Iris pigment epithelial cell (primary cell): ENCODE data around the gene ITIH5.
"Not testable (repeated sequence)": the region's sequence is repeated elsewhere in the genome, so short reads cannot be mapped to it uniquely, and the experiment has no call there.

ENCODE experiments used
- DNase-seq: peaks from one replicate; pipeline ENCODE4 v3.0.0-alpha.2; 2011; ENCODE audit warnings: low read depth

Gene ITIH5

GRCh38 chr10:7666253-7667023, at the start of gene ITIH5:
TSS of gene ITIH5 (minus strand) at chr10:7666966. CDS start at chr10:7666892, 74 bp downstream.
- no peak for DNase-seq

- no peak for DNase-seq
Observed at GRCh38 chr10:7715515-7715914, 48.7 kb upstream of the ITIH5 start.

- DNase-seq, result not testable (repeated sequence)
Observed at GRCh38 chr10:7711075-7711474, 44.3 kb upstream of the ITIH5 start.

- DNase-seq, result no peak
Observed at GRCh38 chr10:7710446-7710845, 43.7 kb upstream of the ITIH5 start.

- no peak for DNase-seq
Observed at GRCh38 chr10:7708832-7709231, 42.1 kb upstream of the ITIH5 start.

- no peak for DNase-seq
Observed at GRCh38 chr10:7707858-7708622, 41.3 kb upstream of the ITIH5 start.

GRCh38 chr10:7707102-7707501, 40.3 kb upstream of the ITIH5 start:
- DNase-seq, result no peak

- no peak for DNase-seq
Observed at GRCh38 chr10:7706534-7707073, 39.8 kb upstream of the ITIH5 start.

GRCh38 chr10:7705341-7705740, 38.6 kb upstream of the ITIH5 start:
- no peak for DNase-seq

GRCh38 chr10:7704071-7705016, 37.6 kb upstream of the ITIH5 start:
- DNase-seq, result no peak

- no peak for DNase-seq
Observed at GRCh38 chr10:7703140-7703539, 36.4 kb upstream of the ITIH5 start, which contains the start of gene ITIH2. TSS of gene ITIH2 (plus strand) at chr10:7703316. CDS start at chr10:7703435, 119 bp downstream.

GRCh38 chr10:7702288-7702812, 35.6 kb upstream of the ITIH5 start:
- no peak for DNase-seq

- no peak for DNase-seq
Observed at GRCh38 chr10:7701158-7701742, 34.5 kb upstream of the ITIH5 start.

- DNase-seq, result peak; percentile 12
Observed at GRCh38 chr10:7700577-7701125, 33.9 kb upstream of the ITIH5 start.

GRCh38 chr10:7697426-7697825, 30.7 kb upstream of the ITIH5 start:
- DNase-seq, result no peak

- DNase-seq, result no peak
Observed at GRCh38 chr10:7696545-7696944, 29.8 kb upstream of the ITIH5 start.

- not testable (repeated sequence) for DNase-seq
Observed at GRCh38 chr10:7693194-7693593, 26.4 kb upstream of the ITIH5 start.

GRCh38 chr10:7692368-7692767, 25.6 kb upstream of the ITIH5 start:
- not testable (repeated sequence) for DNase-seq

- not testable (repeated sequence) for DNase-seq
Observed at GRCh38 chr10:7690885-7691597, 24.3 kb upstream of the ITIH5 start.

GRCh38 chr10:7689591-7689990, 22.8 kb upstream of the ITIH5 start:
- DNase-seq, result no peak
